ENCODE data around the gene SYT7. TPM values are rescaled to one million over a fixed set of nuclear protein-coding genes. Genes with fewer than 3 reads are reported as not detected.
"Not testable (repeated sequence)": the region's sequence is repeated elsewhere in the genome, so short reads cannot be mapped to it uniquely, and the experiment has no call there.

SYT7 gene
- total and polyA plus RNA-seq, 8 donors = 2.1 to 8.4 (median 6.8) TPM

- intact Hi-C loops (cut with DNase I) = no loop called here
- DNase-seq (no peak), ATAC-seq (no peak)
- no peak overlapping the region for H3K4me3 ChIP-seq
- TF ChIP-seq CTCF (IDR thresholded peaks at IDR 0.05) = no peak
- H3K27ac ChIP-seq = no peak overlapping the region
- H3K4me1 ChIP-seq = peaks cover 4 to 5% of the 10 kb centered on the region in 2 donors
- H3K27me3 ChIP-seq = peaks cover 0 to 19% of the 10 kb centered on the region in 2 donors
- H3K36me3 ChIP-seq = no peaks in the 10 kb centered on the region
- no peaks in the 10 kb centered on the region for H3K9me3 ChIP-seq
Measured at GRCh38 chr11:61484541-61484940, 96.3 kb downstream of the SYT7 start.

GRCh38 chr11:61482513-61482912 is 98.4 kb downstream of the SYT7 start:
- Histone ChIP-seq H3K27ac (no peak overlapping the region), H3K4me1 (peaks cover 4 to 5% of the 10 kb centered on the region in 2 donors), H3K4me3 (no peak overlapping the region), H3K27me3 (peaks cover 0 to 19% of the 10 kb centered on the region in 2 donors), H3K9me3 (no peaks in the 10 kb centered on the region), H3K36me3 (no peaks in the 10 kb centered on the region)
- intact Hi-C loops (cut with DNase I) = no loop called here
- peak; percentile 13 to 45 for TF ChIP-seq CTCF (IDR thresholded peaks at IDR 0.05)
- ATAC-seq (peak; percentile 23), DNase-seq (no peak)

DNA sequence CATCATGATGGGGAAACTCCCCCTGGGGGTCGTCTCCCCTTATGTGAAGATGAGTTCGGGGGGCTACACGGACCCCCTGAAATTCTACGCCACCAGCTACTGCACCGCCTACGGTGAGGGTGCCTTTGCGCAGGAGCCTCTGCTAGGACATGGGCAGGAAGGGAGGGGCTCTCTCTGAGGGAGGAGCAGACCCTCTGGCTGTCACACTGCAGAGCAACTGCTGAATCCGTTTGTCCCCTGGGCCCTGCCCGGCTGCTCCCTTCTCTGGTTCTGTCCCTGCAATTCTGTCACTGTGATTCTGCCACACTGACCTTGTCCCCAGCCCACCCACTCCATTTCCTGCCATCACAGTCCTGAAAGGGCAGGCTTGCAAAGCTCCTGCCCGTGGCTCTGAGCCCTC is 99.1 kb downstream of the SYT7 start:
- TF ChIP-seq CTCF (IDR thresholded peaks at IDR 0.05) = no peak
- ATAC-seq (no peak), DNase-seq (no peak)
- intact Hi-C loops (cut with DNase I) = no loop called here
- H3K36me3 ChIP-seq = no peaks in the 10 kb centered on the region
- H3K27me3 ChIP-seq = peaks cover 0 to 19% of the 10 kb centered on the region in 2 donors
- H3K4me1 ChIP-seq = peaks cover 5 to 7% of the 10 kb centered on the region in 2 donors
- no peak overlapping the region for H3K27ac ChIP-seq
- H3K9me3 ChIP-seq = no peaks in the 10 kb centered on the region
- no peak overlapping the region for H3K4me3 ChIP-seq

DNA sequence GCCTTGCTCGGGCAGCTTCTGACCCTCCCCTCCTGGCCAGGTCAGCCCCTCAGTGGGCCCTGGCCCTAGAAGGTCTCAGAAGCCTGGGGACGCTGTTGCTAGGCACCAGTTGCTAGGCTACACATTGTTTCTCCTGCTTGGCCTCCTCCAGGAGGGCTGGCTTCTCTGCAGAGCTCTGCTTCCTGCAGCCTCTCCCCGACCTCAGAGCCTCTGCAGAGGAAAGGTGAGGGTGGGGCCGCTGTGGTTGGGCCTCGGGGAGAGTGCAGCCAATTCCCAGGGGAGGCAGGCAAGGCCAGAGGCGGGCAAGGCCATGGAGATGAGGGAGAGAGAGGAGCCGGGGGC is 99.9 kb downstream of the SYT7 start:
- H3K36me3 ChIP-seq = no peaks in the 10 kb centered on the region
- peak; percentile 16 for ATAC-seq
- intact Hi-C loops (cut with DNase I) = no loop called here
- no peak overlapping the region for H3K4me3 ChIP-seq
- no peak for TF ChIP-seq CTCF (IDR thresholded peaks at IDR 0.05)
- DNase-seq = peak in 1 of 4 donors; percentile 60
- H3K27me3 ChIP-seq = peaks cover 0 to 19% of the 10 kb centered on the region in 2 donors
- peaks cover 5 to 7% of the 10 kb centered on the region in 2 donors for H3K4me1 ChIP-seq
- no peaks in the 10 kb centered on the region for H3K9me3 ChIP-seq
- H3K27ac ChIP-seq = no peak overlapping the region

DNA sequence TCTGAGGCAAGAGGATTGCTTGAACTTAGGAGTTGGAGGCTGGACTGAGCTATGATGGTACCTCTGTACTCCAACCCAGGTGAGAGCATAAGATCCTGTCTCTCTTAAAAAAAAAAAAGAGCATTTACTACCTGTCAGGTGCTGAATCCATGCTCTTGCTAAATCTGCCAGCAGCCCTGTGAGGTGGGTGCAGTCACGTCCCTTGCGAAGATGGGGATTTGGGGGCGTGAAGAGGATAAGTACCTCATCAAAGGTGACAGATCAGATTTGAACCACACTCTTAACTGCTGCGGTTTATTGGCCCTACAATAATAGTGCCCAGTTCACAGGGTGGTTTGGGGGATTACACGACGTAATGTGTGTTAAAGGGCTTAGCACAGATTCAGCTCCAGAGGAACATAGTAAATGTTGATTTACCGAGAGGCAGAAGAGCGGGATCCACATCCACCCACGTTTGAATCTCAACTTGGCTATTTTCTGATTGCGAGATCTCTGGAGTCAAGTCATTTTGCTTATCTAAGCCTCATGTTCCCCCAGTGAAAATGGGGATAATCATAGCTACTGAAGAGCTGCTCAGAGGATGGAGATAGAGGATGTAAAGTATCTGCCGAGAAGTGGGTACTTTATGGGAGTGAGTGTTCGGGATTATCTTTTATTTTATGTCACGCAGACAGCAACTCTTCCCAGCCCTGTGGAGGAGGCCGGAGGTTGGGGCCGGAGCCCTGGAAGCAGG is 100.4 kb downstream of the SYT7 start:
- Histone ChIP-seq H3K27ac (no peak overlapping the region), H3K4me3 (no peak overlapping the region), H3K9me3 (no peaks in the 10 kb centered on the region), H3K27me3 (peaks cover 0 to 19% of the 10 kb centered on the region in 2 donors), H3K36me3 (no peaks in the 10 kb centered on the region), H3K4me1 (peaks cover 5 to 7% of the 10 kb centered on the region in 2 donors)
- no peak for ATAC-seq
- TF ChIP-seq CTCF (IDR thresholded peaks at IDR 0.05) = no peak
- intact Hi-C loops (cut with DNase I) = no loop called here
- DNase-seq = no peak

DNA sequence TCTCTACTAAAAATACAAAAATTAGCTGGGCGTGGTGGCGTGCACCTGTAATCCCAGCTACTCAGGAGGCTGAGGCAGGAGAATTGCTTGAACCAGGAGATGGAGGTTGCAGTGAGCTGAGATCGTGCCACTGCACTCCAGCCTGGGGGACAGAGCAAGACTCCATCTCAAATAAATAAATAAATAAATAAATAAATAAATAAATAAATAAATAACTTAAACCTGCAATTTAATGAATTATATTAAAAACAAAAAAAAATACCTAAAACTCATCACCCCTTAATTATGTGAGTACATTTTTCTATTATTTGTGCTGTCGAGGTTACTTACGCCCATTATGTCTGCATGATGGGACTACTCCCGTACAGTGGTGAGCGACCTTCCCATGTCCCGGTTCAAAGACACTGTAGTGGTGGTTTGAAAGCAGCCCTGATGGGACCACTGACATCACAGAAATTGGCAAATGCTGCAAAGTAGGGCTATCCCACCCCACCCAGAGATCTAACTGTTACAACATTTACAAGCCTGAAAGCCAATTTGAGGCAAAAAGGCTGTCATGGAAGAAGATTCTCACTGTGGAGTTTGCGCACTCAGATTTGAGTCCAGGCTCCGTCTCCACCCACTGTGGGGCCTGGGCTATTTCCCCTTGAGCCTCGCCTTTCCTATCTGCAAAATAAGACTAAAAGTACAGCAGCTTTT is 101.4 kb downstream of the SYT7 start:
- not testable (repeated sequence) for H3K4me1 ChIP-seq, DNase-seq, H3K36me3 ChIP-seq, H3K27ac ChIP-seq, H3K4me3 ChIP-seq, H3K9me3 ChIP-seq, ATAC-seq
- peaks cover 0 to 19% of the 10 kb centered on the region in 2 donors for H3K27me3 ChIP-seq
- intact Hi-C loops (cut with DNase I) = loop anchor here in 1 of 2 donors (5.0 to 10.0 kb wide), 2 partner anchors 38 to 145 kb away; no protein-coding TSS in a partner anchor

Data from left lung (tissue), 10 donors.